Adrenal gland (tissue), 5 donors: Measurements from ENCODE around the gene CCL14.

Experiments
- CTCF ChIP-seq, 6 experiments: fragments of 450-650 bp in 4 of 6; fragments of 200-600 bp in 2 of 6; sonication (generic) in 1 of 6; IDR thresholded peaks; 1 replicate in 5 of 6; 2 replicates in 1 of 6; pipeline versions ENCODE4 v1.5.1 to v1.8.0; 2016 to 2021; ENCODE audit warnings: antibody characterized with exemption in 6 of 6, mild to moderate bottlenecking in 2 of 6, moderate library complexity in 1 of 6
- POLR2A ChIP-seq, 2 donors: fragments of 450-650 bp; IDR thresholded peaks; one replicate each; pipeline ENCODE4 v1.6.1; 2017; ENCODE audit warnings: antibody characterized with exemption in 2 of 2, mild to moderate bottlenecking in 2 of 2, moderate library complexity in 1 of 2
- donor health status: DM: no; HTN: no; CAD: no.

- no peak for TF ChIP-seq CTCF (IDR thresholded peaks at IDR 0.05)
- no peak for TF ChIP-seq POLR2A (IDR thresholded peaks at IDR 0.05)
Measured at GRCh38 chr17:35972945-35973332, 13.6 kb downstream of the CCL14 start.
